ENCODE results near the gene SMARCC2.

GRCh38 chr12:56192582-56192981, 3.3 kb upstream of the SMARCC2 start:
- no peak for TF ChIP-seq GATA2 (IDR thresholded peaks at IDR 0.05; ENCODE audit: low read depth, low read length)
- TF ChIP-seq GATA3 (IDR thresholded peaks at IDR 0.05; ENCODE audit: low read depth, low read length): no peak

Measured in SH-SY5Y (cell line).